HG02798 (cell line): ENCODE data around the gene CYP21A2.
"Not testable (repeated sequence)": the region's sequence is repeated elsewhere in the genome, so short reads cannot be mapped to it uniquely, and the experiment has no call there.

Source experiments
- ATAC-seq: cut with Tn5 transposase; IDR thresholded peaks from one replicate; pipeline ENCODE4 v1.9.1; 2021; ENCODE audit warnings: mild to moderate bottlenecking; ENCODE audit not compliant: unreplicated experiment, poor library complexity

Gene CYP21A2

GRCh38 chr6:32037598-32038524 lies at the start of gene CYP21A2:
CYP21A2 (plus strand) TSS chr6:32038415; CDS start chr6:32038423, 8 bp downstream.
- ATAC-seq: not testable (repeated sequence)

- not testable (repeated sequence) for ATAC-seq
These were observed 48.9 kb upstream of the CYP21A2 start for GRCh38 chr6:31989363-31989762.

GRCh38 chr6:31994421-31994820 lies 43.8 kb upstream of the CYP21A2 start:
- ATAC-seq: not testable (repeated sequence)

GRCh38 chr6:31996385-31996784 lies 41.8 kb upstream of the CYP21A2 start:
- not testable (repeated sequence) for ATAC-seq

- ATAC-seq: not testable (repeated sequence)
These were observed 35.5 kb upstream of the CYP21A2 start for GRCh38 chr6:32002546-32003268.

- ATAC-seq: not testable (repeated sequence)
These were observed 34.9 kb upstream of the CYP21A2 start for GRCh38 chr6:32003301-32003700.

- not testable (repeated sequence) for ATAC-seq
These were observed 33.8 kb upstream of the CYP21A2 start for GRCh38 chr6:32004393-32004792.

GRCh38 chr6:32004864-32005537 lies 33.2 kb upstream of the CYP21A2 start:
- ATAC-seq: not testable (repeated sequence)

- ATAC-seq: not testable (repeated sequence)
These were observed 32.7 kb upstream of the CYP21A2 start for GRCh38 chr6:32005538-32005880.

GRCh38 chr6:32005991-32006529 lies 32.2 kb upstream of the CYP21A2 start:
- not testable (repeated sequence) for ATAC-seq

- not testable (repeated sequence) for ATAC-seq
These were observed 31.1 kb upstream of the CYP21A2 start for GRCh38 chr6:32007086-32007485.

- ATAC-seq: not testable (repeated sequence)
These were observed 30.2 kb upstream of the CYP21A2 start for GRCh38 chr6:32008037-32008436.

- ATAC-seq: not testable (repeated sequence)
These were observed 29.6 kb upstream of the CYP21A2 start for GRCh38 chr6:32008616-32009015.

GRCh38 chr6:32009537-32009936 lies 28.7 kb upstream of the CYP21A2 start:
- not testable (repeated sequence) for ATAC-seq

- ATAC-seq: not testable (repeated sequence)
These were observed 27.2 kb upstream of the CYP21A2 start for GRCh38 chr6:32010856-32011530.

GRCh38 chr6:32012941-32013617 lies 25.1 kb upstream of the CYP21A2 start:
- not testable (repeated sequence) for ATAC-seq

- not testable (repeated sequence) for ATAC-seq
These were observed 24.5 kb upstream of the CYP21A2 start for GRCh38 chr6:32013738-32014137.

GRCh38 chr6:32014547-32014946 lies 23.7 kb upstream of the CYP21A2 start, which contains the start of gene C4B:
C4B (plus strand) TSS chr6:32014795; CDS start chr6:32014846, 51 bp downstream.
- not testable (repeated sequence) for ATAC-seq

GRCh38 chr6:32022100-32022499 lies 16.1 kb upstream of the CYP21A2 start:
- not testable (repeated sequence) for ATAC-seq
